HG02938 (cell line): Measurements from ENCODE around the gene CRHBP.
"Not testable (repeated sequence)": the region's sequence is repeated elsewhere in the genome, so short reads cannot be mapped to it uniquely, and the experiment has no call there.

ENCODE experiments used
- ATAC-seq: cut with Tn5 transposase; IDR thresholded peaks from one replicate; pipeline ENCODE4 v1.9.1; 2021; ENCODE audit warnings: mild to moderate bottlenecking, moderate library complexity; ENCODE audit not compliant: unreplicated experiment

Gene CRHBP

GRCh38 chr5:76958991-76959767 lies 6.3 kb downstream of the CRHBP start:
- no peak for ATAC-seq

- no peak for ATAC-seq
These were observed 7.3 kb downstream of the CRHBP start for GRCh38 chr5:76960004-76960625.

GRCh38 chr5:76964060-76964459 lies 11.2 kb downstream of the CRHBP start:
- no peak for ATAC-seq

GRCh38 chr5:76971511-76971910 lies 18.7 kb downstream of the CRHBP start:
- ATAC-seq = no peak

- ATAC-seq = no peak
These were observed 19.8 kb downstream of the CRHBP start for GRCh38 chr5:76972689-76973088.

- no peak for ATAC-seq
These were observed 21.9 kb downstream of the CRHBP start for GRCh38 chr5:76974785-76975184.

DNA sequence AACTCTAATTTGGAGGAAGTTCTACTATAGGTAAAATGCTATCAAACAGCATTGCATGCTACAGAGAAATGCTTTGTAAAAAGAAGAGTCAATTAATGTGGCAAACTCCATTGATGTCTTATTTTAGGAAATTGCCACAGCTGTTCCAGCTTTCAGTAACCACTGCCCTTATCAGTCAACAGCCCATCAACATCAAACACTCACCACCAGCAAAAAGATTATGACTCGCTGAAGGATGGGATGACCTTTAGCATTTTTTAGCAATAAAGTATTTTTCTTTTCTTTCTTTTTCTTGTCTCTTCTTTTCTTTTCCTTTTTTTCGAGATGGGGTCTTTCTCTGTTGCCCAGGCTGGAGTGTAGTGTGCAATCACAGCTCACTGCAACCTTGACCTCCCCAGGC lies 26.0 kb downstream of the CRHBP start:
- ATAC-seq = no peak

- ATAC-seq = no peak
These were observed 27.8 kb downstream of the CRHBP start for GRCh38 chr5:76980518-76981144.

- ATAC-seq = no peak
These were observed 29.6 kb downstream of the CRHBP start for GRCh38 chr5:76982450-76982849.

GRCh38 chr5:76983468-76983867 lies 30.6 kb downstream of the CRHBP start:
- no peak for ATAC-seq

- no peak for ATAC-seq
These were observed 34.1 kb downstream of the CRHBP start for GRCh38 chr5:76986825-76987526.

GRCh38 chr5:76990899-76991459 lies 38.1 kb downstream of the CRHBP start:
- ATAC-seq = no peak

DNA sequence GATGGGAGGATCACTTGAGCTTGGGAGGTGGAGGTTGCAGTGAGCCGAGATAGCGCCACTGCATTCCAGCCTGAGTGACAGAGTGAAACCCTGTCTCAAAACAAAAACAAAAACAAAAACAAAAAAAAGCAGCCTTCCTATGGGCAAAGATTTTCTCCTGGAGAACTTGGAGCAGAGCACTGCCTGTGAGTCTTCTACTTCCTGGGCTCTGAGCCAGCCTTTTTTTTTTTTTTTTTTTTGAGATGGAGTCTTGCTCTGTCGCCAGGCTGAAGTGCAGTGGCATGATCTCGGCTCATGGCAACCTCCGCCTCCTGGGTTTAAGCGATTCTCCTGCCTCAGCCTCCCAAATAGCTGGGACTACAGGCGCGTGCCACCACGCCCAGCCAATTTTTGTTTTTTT lies 40.6 kb downstream of the CRHBP start:
- ATAC-seq = not testable (repeated sequence)

- no peak for ATAC-seq
These were observed 41.5 kb downstream of the CRHBP start for GRCh38 chr5:76994337-76994736.

- ATAC-seq = not testable (repeated sequence)
These were observed 45.4 kb downstream of the CRHBP start for GRCh38 chr5:76998251-76998650.

DNA sequence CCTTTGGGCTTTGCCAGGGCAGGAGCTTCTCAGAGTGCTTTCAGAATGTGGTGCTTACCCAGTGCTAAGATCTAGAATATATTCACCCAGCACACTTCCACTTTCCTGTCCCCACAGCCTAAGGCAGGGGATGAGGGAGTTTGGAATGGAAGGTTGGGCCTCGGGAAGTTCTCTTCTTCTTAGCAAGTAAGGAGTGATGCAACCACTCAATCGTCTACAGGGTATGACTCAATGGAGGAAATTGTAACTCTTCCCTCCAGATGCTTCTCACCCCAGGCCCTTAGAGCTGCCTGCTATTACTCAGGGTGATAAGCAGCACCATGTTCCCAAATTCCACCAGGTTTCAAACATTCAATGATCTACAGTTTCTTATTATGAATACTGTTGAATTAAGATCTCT lies 46.6 kb downstream of the CRHBP start:
- no peak for ATAC-seq

GRCh38 chr5:77003246-77003645 lies 50.4 kb downstream of the CRHBP start:
- ATAC-seq = no peak

GRCh38 chr5:77006124-77006523 lies 53.3 kb downstream of the CRHBP start:
- ATAC-seq = no peak

GRCh38 chr5:77008413-77008812 lies 55.6 kb downstream of the CRHBP start:
- no peak for ATAC-seq

GRCh38 chr5:77010243-77010642 lies 57.4 kb downstream of the CRHBP start:
- no peak for ATAC-seq

GRCh38 chr5:77011498-77011897 lies 58.7 kb downstream of the CRHBP start:
- no peak for ATAC-seq
